Spinal cord (tissue), 10 donors: ENCODE data around the gene RAB6A. TPM values are rescaled to one million over a fixed set of nuclear protein-coding genes. Genes with fewer than 3 reads are reported as not detected.
"Not testable (repeated sequence)": the region's sequence is repeated elsewhere in the genome, so short reads cannot be mapped to it uniquely, and the experiment has no call there.

Source experiments
- DNase-seq, 6 donors: peaks; one replicate each; pipeline versions ENCODE4 v3.0.0 to v3.0.0-alpha.2; 2013 to 2015; ENCODE audit warnings: low spot score in 6 of 6, low read depth in 4 of 6
- H3K27ac ChIP-seq: one replicate; pipeline ENCODE4 v1.5.1; 2013; ENCODE audit warnings: low read depth, low read length, control low read depth
- H3K27me3 ChIP-seq: one replicate; pipeline ENCODE4 v1.6.1; 2013; ENCODE audit warnings: low read length; ENCODE audit not compliant: control insufficient read depth, insufficient read depth
- H3K36me3 ChIP-seq: one replicate; pipeline ENCODE4 v1.6.1; 2013; ENCODE audit warnings: low read length; ENCODE audit not compliant: control insufficient read depth, insufficient read depth
- H3K4me1 ChIP-seq: one replicate; pipeline ENCODE4 v1.6.1; 2013; ENCODE audit warnings: low read length; ENCODE audit not compliant: control insufficient read depth, insufficient read depth
- H3K4me3 ChIP-seq: one replicate; pipeline ENCODE4 v1.5.1; 2013; ENCODE audit warnings: low read depth, low read length, control low read depth
- H3K9me3 ChIP-seq: one replicate; pipeline ENCODE4 v1.6.1; 2013; ENCODE audit warnings: low read length; ENCODE audit not compliant: control insufficient read depth, insufficient read depth
- WGBS: methylation state at CpG from one replicate; pipeline ENCODE4 v1.1.5; 2013; ENCODE audit warnings: missing lambda C conversion rate; ENCODE audit not compliant: insufficient coverage; 5-methylcytosine and 5-hydroxymethylcytosine counted together
- polyA plus RNA-seq, 2 donors: library from polyadenylated mRNA; unstranded; fragments of 120-200 nt; gene quantifications; one replicate each; pipeline ENCODE4 v1.2.1, GENCODE V29; 2013; ENCODE audit not compliant: insufficient read length in 2 of 2
- total RNA-seq, 2 donors: library from RNA; depleted of rRNA in 1 of 2; stranded (reverse); fragments of 120-200 nt in 1 of 2; fragments of >200 nt in 1 of 2; gene quantifications; one replicate each; pipeline versions ENCODE4 v1.2.3 to v1.2.4, GENCODE V29; 2013 to 2014
- donor health status: healthy.

Gene RAB6A
- total and polyA plus RNA-seq, 4 donors, result 129 to 263 (median 202) TPM

DNA sequence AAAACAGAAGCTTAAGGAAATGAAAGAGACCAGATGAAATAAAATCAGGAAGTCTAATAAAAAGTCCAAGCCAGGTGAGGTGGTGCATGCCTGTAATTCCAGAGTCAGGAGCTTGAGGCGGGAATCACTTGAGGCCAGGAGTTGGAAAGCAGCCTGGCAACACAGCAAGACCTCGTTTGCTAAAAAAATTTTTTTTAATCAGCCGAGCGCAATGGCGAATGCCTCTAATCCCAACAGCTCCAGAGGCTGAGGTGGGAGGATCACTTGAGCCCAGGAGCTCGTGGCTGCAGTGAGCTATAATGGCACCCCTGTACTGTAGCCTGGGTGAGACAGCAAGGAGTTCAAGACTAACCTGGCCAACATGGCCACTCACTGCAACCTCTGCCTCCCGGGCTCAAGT is 8.0 kb downstream of the RAB6A start:
- Histone ChIP-seq H3K4me3 (no peak overlapping the region), H3K36me3 (peaks cover 7% of the 10 kb centered on the region), H3K9me3 (no peaks in the 10 kb centered on the region), H3K27ac (no peak overlapping the region), H3K4me1 (peaks cover 9% of the 10 kb centered on the region), H3K27me3 (no peaks in the 10 kb centered on the region)
- no peak for DNase-seq
- WGBS, result 67% methylated on average over 5 of the region's 7 CpGs

DNA sequence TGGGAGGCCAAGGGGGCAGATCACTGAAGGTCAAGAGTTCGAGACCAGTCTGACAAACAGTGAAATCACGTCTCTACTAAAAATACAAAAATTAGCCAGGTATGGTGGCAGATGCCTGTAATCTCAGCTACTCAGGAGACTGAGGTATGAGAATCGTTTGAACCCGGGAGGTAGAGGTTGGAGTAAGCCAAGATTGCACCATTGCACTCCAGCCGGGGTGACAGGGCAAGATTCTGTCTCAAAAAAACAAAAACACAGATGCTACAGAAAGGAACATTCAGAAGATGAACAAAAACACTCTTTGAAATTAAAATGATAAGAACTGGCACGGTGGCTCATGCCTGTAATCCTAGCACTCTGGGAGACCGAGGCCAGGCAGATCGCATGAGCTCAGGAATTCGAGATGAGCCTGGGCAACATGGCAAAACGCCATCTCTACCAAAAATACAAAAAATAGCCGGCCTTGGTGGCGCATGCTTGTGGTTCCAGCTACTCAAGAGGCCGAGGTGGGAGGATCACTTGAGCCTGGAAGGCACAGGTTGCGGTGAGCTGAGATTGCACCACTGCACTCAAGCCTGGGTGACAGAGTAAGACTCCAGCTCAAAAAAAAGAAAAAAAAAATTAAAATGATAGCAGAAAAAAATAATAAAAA is 8.5 kb downstream of the RAB6A start:
- no peaks in the 10 kb centered on the region for H3K27me3 ChIP-seq
- peaks cover 9% of the 10 kb centered on the region for H3K4me1 ChIP-seq
- peaks cover 7% of the 10 kb centered on the region for H3K36me3 ChIP-seq
- H3K9me3 ChIP-seq, result no peaks in the 10 kb centered on the region
- no peak for DNase-seq
- no peak overlapping the region for H3K27ac ChIP-seq
- H3K4me3 ChIP-seq, result no peak overlapping the region
- WGBS, result 73% methylated on average over 6 of the region's 14 CpGs

DNA sequence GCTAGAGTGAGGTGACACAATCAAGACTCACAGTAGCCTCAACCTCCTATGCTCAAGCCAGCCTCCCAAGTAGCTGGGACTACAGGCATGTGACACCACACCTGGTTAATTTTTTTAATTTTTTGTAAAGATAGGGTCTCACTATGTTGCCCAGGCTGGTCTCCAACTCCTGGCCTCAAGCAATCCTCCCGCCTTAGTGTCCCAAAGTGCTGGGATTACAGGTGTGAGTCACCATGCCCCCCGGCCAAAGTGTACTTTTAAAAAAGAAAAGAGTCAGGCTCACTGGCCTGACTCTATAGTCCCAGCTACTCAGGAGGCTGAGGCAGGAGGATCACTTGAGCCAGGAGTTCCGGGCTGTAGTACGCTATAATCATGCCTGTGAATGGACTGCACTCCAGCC is 10.0 kb downstream of the RAB6A start:
- not testable (repeated sequence) for H3K27ac ChIP-seq, H3K36me3 ChIP-seq, H3K9me3 ChIP-seq, H3K4me3 ChIP-seq, H3K27me3 ChIP-seq, H3K4me1 ChIP-seq, DNase-seq
- 100% methylated on average over 2 of the region's 4 CpGs for WGBS

DNA sequence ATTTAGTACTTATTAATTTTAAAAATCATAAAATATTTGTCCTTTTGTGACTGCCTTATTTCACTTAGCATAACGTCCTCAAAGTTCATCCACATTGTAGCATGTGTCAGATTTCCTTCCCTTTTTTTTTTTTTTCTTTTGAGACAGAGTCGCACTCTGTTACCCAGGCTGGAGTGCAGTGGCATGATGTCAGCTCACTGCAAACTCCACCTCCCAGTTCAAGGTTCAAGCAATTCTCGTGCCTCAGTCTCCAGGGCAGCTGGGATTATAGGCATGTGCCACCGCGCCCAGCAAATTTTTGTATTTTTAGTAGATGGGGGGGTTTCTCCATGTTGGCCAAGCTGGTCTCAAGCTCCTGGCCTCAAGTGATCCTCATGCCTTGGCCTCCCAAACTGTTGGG is 10.6 kb downstream of the RAB6A start:
- H3K27me3 ChIP-seq, result no peaks in the 10 kb centered on the region
- H3K4me3 ChIP-seq, result no peak overlapping the region
- 80% methylated on average over 1 of the region's 5 CpGs for WGBS
- DNase-seq, result no peak
- no peaks in the 10 kb centered on the region for H3K9me3 ChIP-seq
- no peak overlapping the region for H3K27ac ChIP-seq
- peaks cover 4% of the 10 kb centered on the region for H3K36me3 ChIP-seq
- peaks cover 9% of the 10 kb centered on the region for H3K4me1 ChIP-seq

DNA sequence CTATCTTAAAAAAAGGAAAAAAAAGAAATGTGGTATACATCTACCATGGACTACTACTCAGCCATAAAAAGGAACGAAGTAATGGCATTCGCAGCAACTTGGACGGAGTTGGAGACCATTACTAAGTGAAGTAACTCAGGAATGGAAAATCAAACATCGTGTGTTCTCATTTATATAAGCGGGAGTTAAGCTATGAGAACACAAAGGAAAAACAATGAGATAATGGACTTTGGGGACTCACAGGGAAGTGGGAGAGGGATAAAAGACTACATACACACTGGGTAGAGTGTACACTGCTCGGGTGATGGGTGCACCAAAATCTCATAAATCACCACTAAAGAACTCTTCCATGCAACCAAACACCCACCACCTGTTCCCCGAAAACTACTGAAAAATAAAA is 11.8 kb downstream of the RAB6A start:
- peaks cover 4% of the 10 kb centered on the region for H3K36me3 ChIP-seq
- H3K27ac ChIP-seq, result no peak overlapping the region
- peaks cover 9% of the 10 kb centered on the region for H3K4me1 ChIP-seq
- no peak overlapping the region for H3K4me3 ChIP-seq
- no peaks in the 10 kb centered on the region for H3K27me3 ChIP-seq
- no peaks in the 10 kb centered on the region for H3K9me3 ChIP-seq
- DNase-seq, result no peak
- WGBS, result no CpG with 5 or more reads among the region's 7 CpGs

DNA sequence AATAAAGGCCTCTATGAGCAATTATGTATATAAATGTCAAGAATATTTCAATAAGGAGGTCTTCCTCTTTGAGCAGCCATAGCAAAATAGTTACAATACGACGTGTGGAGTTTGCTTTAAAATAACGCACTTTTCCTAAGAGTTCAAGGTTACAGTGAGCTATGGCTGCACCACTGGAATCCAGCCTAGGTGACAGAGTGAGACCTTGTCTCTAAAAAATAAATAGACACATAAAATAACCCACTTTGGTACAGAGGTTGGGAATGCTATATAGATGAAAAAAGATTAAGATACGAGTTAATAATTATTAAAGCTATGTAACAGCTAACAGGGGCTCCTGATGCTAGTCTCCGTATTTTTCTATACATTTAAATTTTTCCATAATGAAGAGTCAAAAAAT is 12.6 kb downstream of the RAB6A start:
- peaks cover 9% of the 10 kb centered on the region for H3K4me1 ChIP-seq
- no peak for DNase-seq

DNA sequence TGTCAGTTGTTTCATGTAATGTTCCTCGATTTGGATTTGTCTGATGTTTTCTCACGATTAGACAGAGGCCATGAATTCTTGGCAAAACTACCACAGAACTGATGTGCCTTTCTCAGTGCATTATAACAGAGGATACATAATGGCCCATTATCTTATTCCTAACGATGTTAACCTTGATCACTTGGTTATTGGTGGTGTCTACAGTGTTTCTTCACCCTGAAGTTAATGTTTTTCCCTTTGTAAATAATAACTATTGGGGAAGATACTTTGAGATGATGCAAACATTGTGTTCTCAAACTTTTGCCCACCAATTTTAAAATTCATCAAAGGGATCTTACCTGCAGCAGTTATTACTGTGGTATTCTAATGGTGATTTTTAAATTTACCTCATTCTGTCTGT is 13.1 kb downstream of the RAB6A start:
- DNase-seq, result no peak
- H3K27ac ChIP-seq, result no peak overlapping the region
- no peaks in the 10 kb centered on the region for H3K9me3 ChIP-seq
- H3K27me3 ChIP-seq, result no peaks in the 10 kb centered on the region
- no peak overlapping the region for H3K4me3 ChIP-seq
- WGBS, result no CpG with 5 or more reads among the region's 3 CpGs
- H3K36me3 ChIP-seq, result no peaks in the 10 kb centered on the region
- peaks cover 5% of the 10 kb centered on the region for H3K4me1 ChIP-seq

More for the DNA sequence above, 12.6 kb downstream of the RAB6A start:
- Histone ChIP-seq H3K9me3 (no peaks in the 10 kb centered on the region), H3K36me3 (no peaks in the 10 kb centered on the region), H3K27ac (no peak overlapping the region), H3K27me3 (no peaks in the 10 kb centered on the region), H3K4me3 (no peak overlapping the region)
- no CpG with 5 or more reads among the region's 5 CpGs for WGBS

DNA sequence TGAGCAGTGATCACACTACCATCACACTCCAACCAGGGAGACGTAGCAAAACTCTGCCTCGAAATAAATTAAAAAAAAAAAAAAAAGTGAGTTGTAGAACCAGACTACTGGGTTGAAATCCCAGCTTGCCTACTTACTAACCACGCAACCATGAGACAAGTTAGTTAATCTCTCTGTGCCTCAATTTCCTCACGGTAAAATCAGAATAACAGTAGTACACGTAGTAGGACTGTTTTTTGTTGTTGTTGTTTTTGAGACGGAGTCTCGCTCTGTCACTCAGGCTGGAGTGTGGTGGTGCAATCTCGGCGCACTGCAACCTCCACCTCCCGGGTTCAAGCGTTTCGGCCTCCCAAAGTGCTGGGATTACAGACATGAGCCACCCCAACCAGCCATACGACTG is 14.2 kb downstream of the RAB6A start:
- Histone ChIP-seq H3K9me3 (no peaks in the 10 kb centered on the region), H3K27ac (no peak overlapping the region), H3K4me1 (no peaks in the 10 kb centered on the region), H3K36me3 (no peaks in the 10 kb centered on the region), H3K4me3 (no peak overlapping the region), H3K27me3 (no peaks in the 10 kb centered on the region)
- no peak for DNase-seq
- WGBS, result 80% methylated on average over 1 of the region's 13 CpGs

DNA sequence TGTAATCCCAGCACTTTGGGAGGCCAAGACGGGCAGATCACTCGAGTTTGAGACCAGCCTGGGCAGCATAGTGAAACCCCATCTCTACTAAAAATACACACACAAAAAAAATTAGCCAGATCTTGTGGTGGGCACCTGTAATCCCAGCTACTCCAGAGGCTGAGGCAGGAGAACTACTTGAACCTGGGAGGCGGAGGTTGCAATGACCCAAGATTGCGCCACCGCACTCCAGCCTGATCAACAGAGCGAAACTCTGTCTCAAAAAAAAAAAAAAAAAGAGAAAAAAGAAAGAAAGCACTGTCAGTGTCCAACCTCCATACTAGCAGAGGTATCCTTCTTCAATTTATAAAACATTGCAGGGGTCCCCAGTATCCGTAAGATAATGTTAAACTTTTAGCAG is 17.8 kb downstream of the RAB6A start:
- Histone ChIP-seq H3K4me3 (no peak overlapping the region), H3K27ac (no peak overlapping the region), H3K4me1 (no peaks in the 10 kb centered on the region), H3K36me3 (no peaks in the 10 kb centered on the region), H3K9me3 (no peaks in the 10 kb centered on the region), H3K27me3 (no peaks in the 10 kb centered on the region)
- 100% methylated on average over 2 of the region's 7 CpGs for WGBS
- no peak for DNase-seq

DNA sequence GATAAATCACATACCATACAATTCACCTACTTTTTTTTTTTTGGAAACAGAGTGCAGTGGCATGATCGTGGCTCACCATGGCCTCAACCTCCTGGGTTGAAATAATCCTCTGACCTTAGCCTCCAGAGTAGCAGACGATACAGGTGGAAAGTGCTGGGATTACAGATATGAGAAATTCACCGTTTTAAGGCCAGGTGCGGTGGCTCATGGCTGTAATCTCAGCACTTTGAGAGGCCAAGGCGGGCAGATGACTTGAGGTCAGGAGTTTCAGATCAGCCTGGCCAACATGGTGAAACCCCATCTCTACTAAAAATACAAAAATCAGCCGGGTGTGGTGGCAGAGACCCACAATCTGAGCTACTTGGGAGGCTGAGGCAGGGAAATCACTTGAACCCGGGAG is 24.9 kb downstream of the RAB6A start:
- not testable (repeated sequence) for H3K4me1 ChIP-seq, H3K9me3 ChIP-seq, H3K4me3 ChIP-seq, H3K27me3 ChIP-seq, DNase-seq, H3K27ac ChIP-seq, H3K36me3 ChIP-seq
- WGBS, result 100% methylated on average over 4 of the region's 7 CpGs
